ENCODE data around the gene PLA2G3. TPM values are rescaled to one million over a fixed set of nuclear protein-coding genes. Genes with fewer than 3 reads are reported as not detected.
A peak's percentile ranks its signal among the peaks of the same experiment; 100 is the strongest.

Gene PLA2G3
- total RNA-seq, 1 experiment from 2014 or later = 8.2 TPM

DNA sequence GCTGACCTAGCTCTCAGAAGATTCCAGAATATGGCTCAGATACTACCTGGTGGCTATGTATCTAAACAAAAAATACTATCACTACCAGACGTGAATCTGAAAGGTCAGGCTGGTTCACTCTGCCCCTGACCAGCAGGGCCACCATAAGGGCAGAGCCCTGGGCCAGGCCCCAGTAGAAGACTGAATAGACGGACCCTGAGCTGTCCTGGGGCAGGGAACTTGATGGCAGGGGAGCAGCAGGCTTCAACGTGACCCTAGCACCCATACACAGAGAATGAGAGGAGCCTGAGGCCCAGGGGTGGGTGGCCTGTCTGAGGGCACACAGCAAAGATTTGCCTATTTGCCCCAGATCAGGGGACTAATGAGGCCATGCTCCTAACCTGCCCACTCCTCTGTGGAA is 13.0 kb upstream of the PLA2G3 start:
- H3K9me3 Mint-ChIP-seq = peaks cover 0 to 3% of the 10 kb centered on the region in 2 experiments; a peak in 2 of 5 replicates
- H3K27ac Mint-ChIP-seq = peak overlapping the region in 1 of 3 experiments; percentile 90; a peak in 1 of 7 replicates
- no CpG with 5 or more reads among the region's 3 CpGs for WGBS (ENCODE audit: extremely low coverage, insufficient read length, low lambda C conversion rate)
- Histone ChIP-seq H4K91ac (ENCODE audit: insufficient read length, low read depth, low read length) (no peak overlapping the region), H3K14ac (ENCODE audit: insufficient read depth, low read length) (no peak overlapping the region), H2BK15ac (ENCODE audit: low read depth, low read length) (no peak overlapping the region), H3K27me3 (ENCODE audit: insufficient read depth, low read length) (no peaks in the 10 kb centered on the region), H4K8ac (replicated peaks; ENCODE audit: insufficient read length, low read depth, low read length) (no peak overlapping the region), H2AK5ac (ENCODE audit: insufficient read length, low read length) (no peak overlapping the region), H3K9ac (ENCODE audit: extremely low read depth, insufficient read length, low read length) (no peak overlapping the region), H3K4me2 (ENCODE audit: insufficient read depth, insufficient read length, low read length) (no peak overlapping the region), H4K20me1 (ENCODE audit: control insufficient read depth, insufficient read depth, insufficient read length) (no peaks in the 10 kb centered on the region), H2AFZ (ENCODE audit: low read length) (no peak overlapping the region), H3T11ph (ENCODE audit: low read length) (no peak overlapping the region), H2BK20ac (ENCODE audit: low read depth, low read length, poor library complexity, severe bottlenecking) (no peak overlapping the region), H3K4ac (ENCODE audit: low read depth, low read length) (no peak overlapping the region), H3K79me2 (ENCODE audit: insufficient read depth, low read length) (no peaks in the 10 kb centered on the region), H3K23me2 (ENCODE audit: insufficient read length, low read depth, low read length, poor library complexity, severe bottlenecking) (no peaks in the 10 kb centered on the region), H3K27ac (ENCODE audit: insufficient read length, low read depth, low read length) (no peak overlapping the region), H2BK12ac (ENCODE audit: insufficient read length, low read depth, low read length) (no peak overlapping the region), H3K9me3 (ENCODE audit: control insufficient read depth, low read depth, low read length) (no peaks in the 10 kb centered on the region), H2BK5ac (ENCODE audit: insufficient read length, low read length) (no peak overlapping the region), H3K79me1 (ENCODE audit: insufficient read depth, low read depth, low read length, poor library complexity, severe bottlenecking) (no peaks in the 10 kb centered on the region), H4K5ac (ENCODE audit: insufficient read length, low read depth, low read length) (no peak overlapping the region), H3K18ac (ENCODE audit: insufficient read length, low read depth, low read length) (no peak overlapping the region), H3K4me1 (ENCODE audit: insufficient read depth, low read length) (no peaks in the 10 kb centered on the region), H2BK120ac (ENCODE audit: low read depth, low read length, poor library complexity, severe bottlenecking) (no peak overlapping the region), H3K23ac (ENCODE audit: insufficient read length, low read depth, low read length) (no peak overlapping the region), H3K56ac (ENCODE audit: insufficient read length, low read depth, low read length) (no peak overlapping the region)
- no peak overlapping the region for H3K4me3 Mint-ChIP-seq
- H3K36me3 Mint-ChIP-seq (ENCODE audit: insufficient read depth in 1 of 3, low read depth in 3 of 3) = no peaks in the 10 kb centered on the region
- peaks cover 58% of the 10 kb centered on the region for H3K27me3 Mint-ChIP-seq (ENCODE audit: low read depth)
- no peak for DNase-seq
- TF ChIP-seq, protein P1, sequence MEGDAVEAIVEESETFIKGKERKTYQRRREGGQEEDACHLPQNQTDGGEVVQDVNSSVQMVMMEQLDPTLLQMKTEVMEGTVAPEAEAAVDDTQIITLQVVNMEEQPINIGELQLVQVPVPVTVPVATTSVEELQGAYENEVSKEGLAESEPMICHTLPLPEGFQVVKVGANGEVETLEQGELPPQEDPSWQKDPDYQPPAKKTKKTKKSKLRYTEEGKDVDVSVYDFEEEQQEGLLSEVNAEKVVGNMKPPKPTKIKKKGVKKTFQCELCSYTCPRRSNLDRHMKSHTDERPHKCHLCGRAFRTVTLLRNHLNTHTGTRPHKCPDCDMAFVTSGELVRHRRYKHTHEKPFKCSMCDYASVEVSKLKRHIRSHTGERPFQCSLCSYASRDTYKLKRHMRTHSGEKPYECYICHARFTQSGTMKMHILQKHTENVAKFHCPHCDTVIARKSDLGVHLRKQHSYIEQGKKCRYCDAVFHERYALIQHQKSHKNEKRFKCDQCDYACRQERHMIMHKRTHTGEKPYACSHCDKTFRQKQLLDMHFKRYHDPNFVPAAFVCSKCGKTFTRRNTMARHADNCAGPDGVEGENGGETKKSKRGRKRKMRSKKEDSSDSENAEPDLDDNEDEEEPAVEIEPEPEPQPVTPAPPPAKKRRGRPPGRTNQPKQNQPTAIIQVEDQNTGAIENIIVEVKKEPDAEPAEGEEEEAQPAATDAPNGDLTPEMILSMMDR (conservative IDR thresholded peaks at IDR 0.05) = no peak
- H3K4me1 Mint-ChIP-seq = peaks cover 0 to 4% of the 10 kb centered on the region in 2 experiments; a peak in 2 of 4 replicates
